ENCODE results near the gene HRH1. TPM values are rescaled to one million over a fixed set of nuclear protein-coding genes. Genes with fewer than 3 reads are reported as not detected.

Gene HRH1
- total and polyA plus RNA-seq, 10 of the 15 experiments (the other 5 are each of a cell fraction or from before 2014, with no cell fraction given): not detected

DNA sequence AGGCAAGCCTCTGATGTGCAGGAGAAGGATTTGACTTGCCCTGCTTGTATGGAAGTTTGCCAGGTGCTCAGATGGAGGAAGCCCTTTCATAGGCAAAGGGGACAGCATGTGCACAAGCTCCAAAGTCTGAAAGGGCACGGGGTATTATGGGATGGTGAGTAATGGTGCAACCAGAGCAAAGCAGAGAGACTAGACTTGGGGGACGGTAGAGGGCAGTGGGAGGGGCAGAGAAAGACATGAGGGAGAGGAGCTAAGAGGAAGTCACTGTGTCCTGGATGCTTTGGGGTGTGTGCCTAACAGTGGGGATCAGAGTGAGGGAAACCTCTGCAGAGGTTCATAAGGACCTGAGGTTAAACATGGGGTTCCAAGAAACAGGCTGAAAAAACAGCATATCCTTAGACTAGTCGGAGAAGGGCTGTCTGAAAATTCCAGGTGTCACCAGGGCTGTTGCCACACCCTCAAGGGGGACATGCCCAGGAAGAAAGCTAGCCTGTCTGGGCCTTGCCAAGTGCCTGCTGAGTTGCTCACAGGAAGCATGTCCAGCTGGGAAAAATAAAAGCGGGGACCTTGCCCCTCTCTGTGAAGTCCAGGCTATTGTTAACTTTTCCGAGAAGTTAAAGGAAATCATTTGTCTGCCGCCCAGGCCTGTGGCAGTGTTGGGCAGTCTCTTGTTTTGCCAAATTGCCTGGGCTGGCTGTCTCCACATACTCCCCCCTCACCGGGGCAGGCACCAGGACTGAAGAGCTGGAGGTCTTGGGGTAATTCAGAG, 47.1 kb downstream of the HRH1 start:
- H3K27me3 ChIP-seq (replicated peaks in 1 of 2; ENCODE audit: control insufficient read depth in 2 of 2, insufficient read depth in 2 of 2, low read length in 1 of 2): no peaks in the 10 kb centered on the region; a peak in 2 of 4 replicates
- FAIRE-seq (no peak), DNase-seq (ENCODE audit: low read depth, low spot score) (no peak), ATAC-seq (no peak)
- 26% methylated on average over 7 of the region's 7 CpGs for WGBS (ENCODE audit: insufficient coverage, insufficient replicate concordance, low lambda C conversion rate, missing lambda C conversion rate)
- ChIA-PET SMC1A (ENCODE audit: uncharacterized antibody, unreplicated experiment) (interaction anchor here (1.2 kb wide), 1 partner anchor 33 kb away, joined by 3 read pairs; no protein-coding TSS in a partner anchor), CTCF (no interaction called here), RAD21 (ENCODE audit: unreplicated experiment) (no interaction called here), POLR2A (no interaction called here)
- TF ChIP-seq, protein P1, sequence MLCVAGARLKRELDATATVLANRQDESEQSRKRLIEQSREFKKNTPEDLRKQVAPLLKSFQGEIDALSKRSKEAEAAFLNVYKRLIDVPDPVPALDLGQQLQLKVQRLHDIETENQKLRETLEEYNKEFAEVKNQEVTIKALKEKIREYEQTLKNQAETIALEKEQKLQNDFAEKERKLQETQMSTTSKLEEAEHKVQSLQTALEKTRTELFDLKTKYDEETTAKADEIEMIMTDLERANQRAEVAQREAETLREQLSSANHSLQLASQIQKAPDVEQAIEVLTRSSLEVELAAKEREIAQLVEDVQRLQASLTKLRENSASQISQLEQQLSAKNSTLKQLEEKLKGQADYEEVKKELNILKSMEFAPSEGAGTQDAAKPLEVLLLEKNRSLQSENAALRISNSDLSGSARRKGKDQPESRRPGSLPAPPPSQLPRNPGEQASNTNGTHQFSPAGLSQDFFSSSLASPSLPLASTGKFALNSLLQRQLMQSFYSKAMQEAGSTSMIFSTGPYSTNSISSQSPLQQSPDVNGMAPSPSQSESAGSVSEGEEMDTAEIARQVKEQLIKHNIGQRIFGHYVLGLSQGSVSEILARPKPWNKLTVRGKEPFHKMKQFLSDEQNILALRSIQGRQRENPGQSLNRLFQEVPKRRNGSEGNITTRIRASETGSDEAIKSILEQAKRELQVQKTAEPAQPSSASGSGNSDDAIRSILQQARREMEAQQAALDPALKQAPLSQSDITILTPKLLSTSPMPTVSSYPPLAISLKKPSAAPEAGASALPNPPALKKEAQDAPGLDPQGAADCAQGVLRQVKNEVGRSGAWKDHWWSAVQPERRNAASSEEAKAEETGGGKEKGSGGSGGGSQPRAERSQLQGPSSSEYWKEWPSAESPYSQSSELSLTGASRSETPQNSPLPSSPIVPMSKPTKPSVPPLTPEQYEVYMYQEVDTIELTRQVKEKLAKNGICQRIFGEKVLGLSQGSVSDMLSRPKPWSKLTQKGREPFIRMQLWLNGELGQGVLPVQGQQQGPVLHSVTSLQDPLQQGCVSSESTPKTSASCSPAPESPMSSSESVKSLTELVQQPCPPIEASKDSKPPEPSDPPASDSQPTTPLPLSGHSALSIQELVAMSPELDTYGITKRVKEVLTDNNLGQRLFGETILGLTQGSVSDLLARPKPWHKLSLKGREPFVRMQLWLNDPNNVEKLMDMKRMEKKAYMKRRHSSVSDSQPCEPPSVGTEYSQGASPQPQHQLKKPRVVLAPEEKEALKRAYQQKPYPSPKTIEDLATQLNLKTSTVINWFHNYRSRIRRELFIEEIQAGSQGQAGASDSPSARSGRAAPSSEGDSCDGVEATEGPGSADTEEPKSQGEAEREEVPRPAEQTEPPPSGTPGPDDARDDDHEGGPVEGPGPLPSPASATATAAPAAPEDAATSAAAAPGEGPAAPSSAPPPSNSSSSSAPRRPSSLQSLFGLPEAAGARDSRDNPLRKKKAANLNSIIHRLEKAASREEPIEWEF (IDR thresholded peaks at IDR 0.05; ENCODE audit: insufficient replicate concordance, low read depth, low read length): no peak
- TF ChIP-seq SMAD1 (IDR thresholded peaks at IDR 0.05; ENCODE audit: low read depth, partially characterized antibody): no peak
- TF ChIP-seq, protein P2, sequence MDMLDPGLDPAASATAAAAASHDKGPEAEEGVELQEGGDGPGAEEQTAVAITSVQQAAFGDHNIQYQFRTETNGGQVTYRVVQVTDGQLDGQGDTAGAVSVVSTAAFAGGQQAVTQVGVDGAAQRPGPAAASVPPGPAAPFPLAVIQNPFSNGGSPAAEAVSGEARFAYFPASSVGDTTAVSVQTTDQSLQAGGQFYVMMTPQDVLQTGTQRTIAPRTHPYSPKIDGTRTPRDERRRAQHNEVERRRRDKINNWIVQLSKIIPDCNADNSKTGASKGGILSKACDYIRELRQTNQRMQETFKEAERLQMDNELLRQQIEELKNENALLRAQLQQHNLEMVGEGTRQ (IDR thresholded peaks at IDR 0.05; ENCODE audit: borderline replicate concordance, low read depth, low read length): no peak
- H3K4me2 ChIP-seq (ENCODE audit: control insufficient read depth, insufficient read depth): no peak overlapping the region
- no peak overlapping the region for H2AFZ ChIP-seq (ENCODE audit: control insufficient read depth, low read depth, low read length)
- no peak overlapping the region for H3K9ac ChIP-seq (ENCODE audit: control insufficient read depth, insufficient read depth, low read length)
- H3K27ac ChIP-seq (ENCODE audit: control insufficient read depth, insufficient read depth): no peak overlapping the region
- H3K4me3 ChIP-seq: no peak overlapping the region
- no peaks in the 10 kb centered on the region for H3K9me3 ChIP-seq (replicated peaks; ENCODE audit: control insufficient read depth, insufficient read depth, low read length)
- no peaks in the 10 kb centered on the region for H3K36me3 ChIP-seq (ENCODE audit: control insufficient read depth in 2 of 2, insufficient read depth in 2 of 2, low read length in 1 of 2)
- no peaks in the 10 kb centered on the region for H3K79me2 ChIP-seq (ENCODE audit: control insufficient read depth, insufficient read depth, low read length)
- in situ Hi-C loops (cut with MboI): no loop called here
- H4K20me1 ChIP-seq (ENCODE audit: control insufficient read depth, insufficient read depth): no peaks in the 10 kb centered on the region
- intact Hi-C loops (cut with micrococcal nuclease; ENCODE audit: unreplicated experiment): no loop called here
- no peaks in the 10 kb centered on the region for H3K4me1 ChIP-seq (ENCODE audit: control insufficient read depth, insufficient read depth, low read length)
- no TSS peak for BruUV-seq (replicated peaks)
